ENCODE results near the gene PPP1R8.

DNA sequence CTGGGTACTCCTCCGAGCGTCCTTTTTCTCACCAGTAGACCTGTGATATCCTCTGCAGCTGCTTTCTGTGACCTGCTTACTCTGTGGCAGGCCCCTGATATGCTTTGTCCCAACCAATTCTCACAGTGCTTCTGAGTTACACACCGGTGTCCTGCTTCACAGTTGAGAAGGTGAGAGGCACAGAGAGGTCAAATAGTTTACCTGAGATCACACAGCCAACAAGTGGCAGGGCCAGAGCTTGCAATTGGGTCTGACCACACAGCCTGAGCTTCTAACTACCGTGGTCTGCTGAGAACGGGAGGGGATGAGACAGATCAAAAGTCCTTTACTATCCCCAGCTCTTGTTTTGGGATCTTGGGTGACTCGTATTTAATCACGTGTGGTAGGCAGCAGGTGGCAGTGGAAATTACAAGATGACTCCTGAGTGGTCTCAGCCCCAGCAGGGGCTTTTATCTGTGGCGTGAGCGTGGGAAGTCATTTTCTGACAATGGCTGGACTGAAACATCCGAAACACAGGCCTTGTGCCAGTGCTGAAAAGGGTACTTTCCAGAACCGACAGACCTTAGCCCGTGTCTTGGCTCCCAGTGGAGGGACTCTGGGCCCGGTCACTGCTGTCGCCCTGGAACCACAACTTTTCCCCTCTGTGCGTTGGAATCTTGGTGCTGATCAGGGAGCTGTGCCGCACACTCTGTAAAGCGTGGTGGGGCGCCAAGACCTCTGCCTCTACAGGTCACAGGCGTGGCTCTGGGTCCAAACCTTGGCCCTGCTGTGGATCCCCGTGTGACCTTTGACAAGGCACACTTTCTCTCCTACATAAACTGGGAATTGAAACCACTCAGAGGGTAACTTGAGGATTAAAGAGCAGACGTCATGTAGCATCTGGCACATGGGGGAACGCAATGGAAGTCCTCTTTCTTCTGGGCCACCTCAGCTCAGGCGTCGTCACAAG, 53.7 kb downstream of the PPP1R8 start:
- TF ChIP-seq, protein P1, sequence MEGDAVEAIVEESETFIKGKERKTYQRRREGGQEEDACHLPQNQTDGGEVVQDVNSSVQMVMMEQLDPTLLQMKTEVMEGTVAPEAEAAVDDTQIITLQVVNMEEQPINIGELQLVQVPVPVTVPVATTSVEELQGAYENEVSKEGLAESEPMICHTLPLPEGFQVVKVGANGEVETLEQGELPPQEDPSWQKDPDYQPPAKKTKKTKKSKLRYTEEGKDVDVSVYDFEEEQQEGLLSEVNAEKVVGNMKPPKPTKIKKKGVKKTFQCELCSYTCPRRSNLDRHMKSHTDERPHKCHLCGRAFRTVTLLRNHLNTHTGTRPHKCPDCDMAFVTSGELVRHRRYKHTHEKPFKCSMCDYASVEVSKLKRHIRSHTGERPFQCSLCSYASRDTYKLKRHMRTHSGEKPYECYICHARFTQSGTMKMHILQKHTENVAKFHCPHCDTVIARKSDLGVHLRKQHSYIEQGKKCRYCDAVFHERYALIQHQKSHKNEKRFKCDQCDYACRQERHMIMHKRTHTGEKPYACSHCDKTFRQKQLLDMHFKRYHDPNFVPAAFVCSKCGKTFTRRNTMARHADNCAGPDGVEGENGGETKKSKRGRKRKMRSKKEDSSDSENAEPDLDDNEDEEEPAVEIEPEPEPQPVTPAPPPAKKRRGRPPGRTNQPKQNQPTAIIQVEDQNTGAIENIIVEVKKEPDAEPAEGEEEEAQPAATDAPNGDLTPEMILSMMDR (conservative IDR thresholded peaks at IDR 0.05; ENCODE audit: low read length) = no peak
- no peak for TF ChIP-seq EZH2phosphoT487 (IDR thresholded peaks at IDR 0.05; ENCODE audit: borderline replicate concordance, low read depth, low read length)
